ENCODE measurements around the gene FBXO47.
A peak's percentile ranks its signal among the peaks of the same experiment; 100 is the strongest.

The FBXO47 gene

GRCh38 chr17:39001703-39002637 is 34.8 kb upstream of the FBXO47 start:
- TF ChIP-seq, protein P1, sequence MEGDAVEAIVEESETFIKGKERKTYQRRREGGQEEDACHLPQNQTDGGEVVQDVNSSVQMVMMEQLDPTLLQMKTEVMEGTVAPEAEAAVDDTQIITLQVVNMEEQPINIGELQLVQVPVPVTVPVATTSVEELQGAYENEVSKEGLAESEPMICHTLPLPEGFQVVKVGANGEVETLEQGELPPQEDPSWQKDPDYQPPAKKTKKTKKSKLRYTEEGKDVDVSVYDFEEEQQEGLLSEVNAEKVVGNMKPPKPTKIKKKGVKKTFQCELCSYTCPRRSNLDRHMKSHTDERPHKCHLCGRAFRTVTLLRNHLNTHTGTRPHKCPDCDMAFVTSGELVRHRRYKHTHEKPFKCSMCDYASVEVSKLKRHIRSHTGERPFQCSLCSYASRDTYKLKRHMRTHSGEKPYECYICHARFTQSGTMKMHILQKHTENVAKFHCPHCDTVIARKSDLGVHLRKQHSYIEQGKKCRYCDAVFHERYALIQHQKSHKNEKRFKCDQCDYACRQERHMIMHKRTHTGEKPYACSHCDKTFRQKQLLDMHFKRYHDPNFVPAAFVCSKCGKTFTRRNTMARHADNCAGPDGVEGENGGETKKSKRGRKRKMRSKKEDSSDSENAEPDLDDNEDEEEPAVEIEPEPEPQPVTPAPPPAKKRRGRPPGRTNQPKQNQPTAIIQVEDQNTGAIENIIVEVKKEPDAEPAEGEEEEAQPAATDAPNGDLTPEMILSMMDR (IDR thresholded peaks at IDR 0.05; ENCODE audit: low read depth, low read length, missing control alignments) = peak; percentile 4
- no peaks in the 10 kb centered on the region for H3K27me3 ChIP-seq (replicated peaks)
- H3K4me3 ChIP-seq (ENCODE audit: low read depth, low read length) = no peak overlapping the region
- H3K27ac ChIP-seq = peak overlapping the region; percentile 44
- DNase-seq = peak; percentile 57
- no peaks in the 10 kb centered on the region for H3K36me3 ChIP-seq (replicated peaks)
- in situ Hi-C loops (cut with HindIII; ENCODE audit: low pct_ligation_motif_present, low sequenced_read_pairs) = no loop called here

DNA sequence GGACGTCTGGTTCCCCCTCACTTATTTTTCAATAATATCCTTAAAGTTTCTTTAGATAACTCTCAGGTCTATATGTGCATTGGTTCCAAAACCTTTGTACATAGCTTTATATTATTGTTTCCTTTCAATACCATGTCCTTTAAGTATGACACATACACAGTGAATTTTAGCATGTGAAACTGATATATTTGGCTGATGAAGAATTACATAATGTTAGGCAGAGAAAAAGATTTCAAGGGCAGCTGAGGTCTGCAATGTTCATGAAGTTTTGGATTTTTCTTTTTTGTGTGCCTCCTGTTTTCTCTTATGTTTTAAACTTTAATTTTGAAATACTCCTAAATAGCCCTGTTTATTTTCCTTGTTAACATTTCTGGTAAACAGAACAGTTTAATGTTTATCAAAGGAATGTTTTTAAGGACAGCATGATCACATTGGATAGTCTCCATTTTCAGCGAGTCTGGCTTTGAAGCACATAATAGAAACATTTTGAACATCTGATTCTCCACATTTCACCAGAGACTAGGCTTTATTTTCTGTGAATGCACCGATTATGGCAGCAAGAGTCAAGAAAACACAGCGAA is 32.9 kb upstream of the FBXO47 start:
- H3K27me3 ChIP-seq (replicated peaks) = no peaks in the 10 kb centered on the region
- in situ Hi-C loops (cut with HindIII; ENCODE audit: low pct_ligation_motif_present, low sequenced_read_pairs) = no loop called here
- no peaks in the 10 kb centered on the region for H3K36me3 ChIP-seq (replicated peaks)
- no peak overlapping the region for H3K4me3 ChIP-seq (ENCODE audit: low read depth, low read length)
- no peak for DNase-seq
- H3K27ac ChIP-seq = no peak overlapping the region
- TF ChIP-seq, protein P1 (IDR thresholded peaks at IDR 0.05; ENCODE audit: low read depth, low read length, missing control alignments) = no peak

- Histone ChIP-seq H3K4me3 (ENCODE audit: low read depth, low read length) (no peak overlapping the region), H3K36me3 (replicated peaks) (no peaks in the 10 kb centered on the region), H3K27ac (no peak overlapping the region), H3K27me3 (replicated peaks) (no peaks in the 10 kb centered on the region)
- TF ChIP-seq, protein P1 (IDR thresholded peaks at IDR 0.05; ENCODE audit: low read depth, low read length, missing control alignments) = no peak
- in situ Hi-C loops (cut with HindIII; ENCODE audit: low pct_ligation_motif_present, low sequenced_read_pairs) = no loop called here
- DNase-seq = no peak
These were observed 29.6 kb upstream of the FBXO47 start for GRCh38 chr17:38996660-38997337.

- TF ChIP-seq, protein P1 (IDR thresholded peaks at IDR 0.05; ENCODE audit: low read depth, low read length, missing control alignments) = no peak
- in situ Hi-C loops (cut with HindIII; ENCODE audit: low pct_ligation_motif_present, low sequenced_read_pairs) = no loop called here
- DNase-seq = no peak
- no peaks in the 10 kb centered on the region for H3K27me3 ChIP-seq (replicated peaks)
- no peak overlapping the region for H3K27ac ChIP-seq
- no peak overlapping the region for H3K4me3 ChIP-seq (ENCODE audit: low read depth, low read length)
- no peaks in the 10 kb centered on the region for H3K36me3 ChIP-seq (replicated peaks)
These were observed 26.8 kb upstream of the FBXO47 start for GRCh38 chr17:38994026-38994425.

- no peak overlapping the region for H3K27ac ChIP-seq
- no peak for DNase-seq
- no peaks in the 10 kb centered on the region for H3K27me3 ChIP-seq (replicated peaks)
- in situ Hi-C loops (cut with HindIII; ENCODE audit: low pct_ligation_motif_present, low sequenced_read_pairs) = no loop called here
- no peak overlapping the region for H3K4me3 ChIP-seq (ENCODE audit: low read depth, low read length)
- no peaks in the 10 kb centered on the region for H3K36me3 ChIP-seq (replicated peaks)
- TF ChIP-seq, protein P1 (IDR thresholded peaks at IDR 0.05; ENCODE audit: low read depth, low read length, missing control alignments) = no peak
These were observed 17.5 kb upstream of the FBXO47 start for GRCh38 chr17:38984666-38985065.

Measured in brain microvascular endothelial cell (primary cell).